GDM1 (cell line): ENCODE measurements around the gene DSG3.

Experiments used
- DNase-seq: peaks from one replicate; lab custom pipeline; 2025; lab: John Stamatoyannopoulos, UW

The DSG3 gene

DNA sequence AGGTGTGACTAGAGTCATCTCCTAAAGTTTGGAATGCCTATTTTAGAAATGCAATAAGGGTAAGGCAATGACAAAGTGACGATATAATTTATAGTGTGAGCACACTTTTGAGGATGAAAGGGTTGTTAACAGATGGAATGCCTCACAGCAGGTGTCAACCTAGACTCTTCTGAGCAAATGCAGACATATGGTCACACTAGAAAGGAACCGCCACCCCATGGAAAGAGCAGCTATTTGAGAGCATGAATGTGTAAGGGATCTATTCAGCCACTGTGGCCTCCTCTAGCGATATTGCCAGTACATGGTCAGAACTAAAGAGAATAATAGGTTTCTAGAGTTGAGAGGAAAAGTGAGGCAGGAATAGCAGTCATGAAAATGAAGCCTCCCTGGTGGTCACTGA, 68.9 kb downstream of the DSG3 start:
- no peak for DNase-seq

GRCh38 chr18:31526374-31526773, 78.8 kb downstream of the DSG3 start:
- DNase-seq = no peak
